MCF 10A (cell line): Measurements from ENCODE around the gene CTNNA2. TPM values are rescaled to one million over a fixed set of nuclear protein-coding genes. Genes with fewer than 3 reads are reported as not detected.

Experiments
- BruUV-seq: library from RNA; stranded (reverse); fragments of 400-500 nt; replicated peaks from 2 replicates; lab custom pipeline; 2021; lab: Mats Ljungman, UMichigan
- CTCF ChIA-PET: fragments of 300-600 bp; sonication (Branson Sonifier 250); formaldehyde crosslinking; extraction: SDS; loops from one replicate; lab custom pipeline; 2021; ENCODE audit warnings: antibody characterized with exemption, inconsistent platforms; lab: Yijun Ruan, JAX
- POLR2A ChIA-PET: fragments of 300-600, 350-650 bp; sonication (Branson Sonifier 250); formaldehyde crosslinking; extraction: SDS; loops from one replicate; lab custom pipeline; 2020; ENCODE audit warnings: antibody characterized with exemption, inconsistent platforms; lab: Yijun Ruan, JAX
- DNase-seq: peaks from one replicate; pipeline ENCODE4 v3.0.0-alpha.2; 2018; ENCODE audit not compliant: unreplicated experiment
- H3K27ac Mint-ChIP-seq: one replicate; pipeline ENCODE4 v1.8.0; 2022; ENCODE audit warnings: mild to moderate bottlenecking, low read depth, mixed read lengths; ENCODE audit not compliant: unreplicated experiment
- H3K27me3 Mint-ChIP-seq: one replicate; pipeline ENCODE4 v1.8.0; 2022; ENCODE audit warnings: mixed read lengths; ENCODE audit not compliant: insufficient read depth, unreplicated experiment
- H3K36me3 Mint-ChIP-seq: one replicate; pipeline ENCODE4 v1.8.0; 2022; ENCODE audit warnings: mild to moderate bottlenecking, moderate library complexity, mixed read lengths; ENCODE audit not compliant: insufficient read depth, unreplicated experiment
- H3K4me1 Mint-ChIP-seq: one replicate; pipeline ENCODE4 v1.8.0; 2022; ENCODE audit warnings: mixed read lengths; ENCODE audit not compliant: insufficient read depth, unreplicated experiment
- H3K4me3 Mint-ChIP-seq: one replicate; pipeline ENCODE4 v1.8.0; 2022; ENCODE audit warnings: mild to moderate bottlenecking, moderate library complexity, mixed read lengths; ENCODE audit not compliant: unreplicated experiment
- H3K9me3 Mint-ChIP-seq: one replicate; pipeline ENCODE4 v1.8.0; 2022; ENCODE audit warnings: mixed read lengths; ENCODE audit not compliant: unreplicated experiment
- CTCF ChIP-seq: fragments of 200-600 bp; IDR thresholded peaks from one replicate; pipeline ENCODE4 v1.8.0; 2022; ENCODE audit warnings: antibody characterized with exemption, mild to moderate bottlenecking; ENCODE audit not compliant: unreplicated experiment
- intact Hi-C: fragments of 100-400 bp; cut with micrococcal nuclease; formaldehyde crosslinking; loops from 2 replicates; pipeline ENCODE4 v1.14.1; 2022
- total RNA-seq: library from RNA; stranded (reverse); gene quantifications from 2 replicates; pipeline ENCODE4 v1.2.3, GENCODE V29; 2022

The CTNNA2 gene
- total RNA-seq, 1 experiment from 2014 or later: not detected

- CTCF ChIA-PET: no interaction called here
- Mint-ChIP-seq H3K9me3 (no peaks in the 10 kb centered on the region), H3K4me3 (no peak overlapping the region), H3K36me3 (no peaks in the 10 kb centered on the region), H3K27ac (no peak overlapping the region), H3K27me3 (no peaks in the 10 kb centered on the region), H3K4me1 (peaks cover 16% of the 10 kb centered on the region)
- POLR2A ChIA-PET: no interaction called here
- BruUV-seq: no TSS peak
- no peak for TF ChIP-seq CTCF
- intact Hi-C loops: no loop called here
- DNase-seq: no peak
Observed at GRCh38 chr2:80517316-80517715, 1004.5 kb downstream of the CTNNA2 start.

GRCh38 chr2:80519121-80519643 lies 1006.3 kb downstream of the CTNNA2 start:
- no TSS peak for BruUV-seq
- intact Hi-C loops: no loop called here
- Mint-ChIP-seq H3K27ac (no peak overlapping the region), H3K27me3 (no peaks in the 10 kb centered on the region), H3K4me3 (no peak overlapping the region), H3K36me3 (no peaks in the 10 kb centered on the region), H3K9me3 (no peaks in the 10 kb centered on the region), H3K4me1 (peaks cover 16% of the 10 kb centered on the region)
- peak; percentile 63 for DNase-seq
- TF ChIP-seq CTCF: no peak
- CTCF ChIA-PET: no interaction called here
- POLR2A ChIA-PET: interaction anchor here (0.9 kb wide), 1 partner anchor 20 kb away, joined by 4 read pairs; no protein-coding TSS in a partner anchor

GRCh38 chr2:80519699-80520291 lies 1006.9 kb downstream of the CTNNA2 start:
- CTCF ChIA-PET: no interaction called here

GRCh38 chr2:80525152-80525551 lies 1012.3 kb downstream of the CTNNA2 start:
- CTCF ChIA-PET: interaction anchor here (0.6 to 0.7 kb wide), 4 partner anchors 30 to 1444 kb away, joined by 3 to 7 read pairs (median 4); no protein-coding TSS in a partner anchor
- no TSS peak for BruUV-seq
- Mint-ChIP-seq H3K9me3 (no peaks in the 10 kb centered on the region), H3K27me3 (no peaks in the 10 kb centered on the region), H3K4me1 (peaks cover 1% of the 10 kb centered on the region), H3K4me3 (no peak overlapping the region), H3K27ac (no peak overlapping the region), H3K36me3 (no peaks in the 10 kb centered on the region)
- no peak for DNase-seq
- no peak for TF ChIP-seq CTCF
- intact Hi-C loops: no loop called here
- POLR2A ChIA-PET: no interaction called here

More at GRCh38 chr2:80519699-80520291, 1006.9 kb downstream of the CTNNA2 start:
- peaks cover 16% of the 10 kb centered on the region for H3K4me1 Mint-ChIP-seq
- no peaks in the 10 kb centered on the region for H3K9me3 Mint-ChIP-seq
- DNase-seq: peak; percentile 39
- no peaks in the 10 kb centered on the region for H3K27me3 Mint-ChIP-seq
- intact Hi-C loops: no loop called here
- POLR2A ChIA-PET: no interaction called here
- peak overlapping the region; percentile 55 for H3K27ac Mint-ChIP-seq
- no peaks in the 10 kb centered on the region for H3K36me3 Mint-ChIP-seq
- H3K4me3 Mint-ChIP-seq: no peak overlapping the region
- no TSS peak for BruUV-seq
- no peak for TF ChIP-seq CTCF
